Endothelial cell of umbilical vein (primary cell): Measurements from ENCODE around the gene MECP2. TPM values are rescaled to one million over a fixed set of nuclear protein-coding genes. Genes with fewer than 3 reads are reported as not detected.

Experiments
- BruUV-seq: library from RNA; stranded (reverse); fragments of 400-500 nt; replicated peaks from 2 replicates; lab custom pipeline; 2021; lab: Mats Ljungman, UMichigan
- CTCF ChIA-PET: fragments of 300-600, 350-600 bp; sonication (Branson Sonifier 250); formaldehyde crosslinking; loops from one replicate; lab custom pipeline; 2021; ENCODE audit warnings: antibody characterized with exemption, inconsistent platforms; lab: Charles Lee
- POLR2A ChIA-PET: fragments of 300-600, 350-600 bp; sonication (Branson Sonifier 250); formaldehyde crosslinking; loops from one replicate; lab custom pipeline; 2021; ENCODE audit warnings: antibody characterized with exemption, inconsistent platforms; lab: Charles Lee
- DNase-seq: peaks from one replicate; pipeline ENCODE4 v3.0.0-alpha.2; 2011; ENCODE audit warnings: low read depth, low spot score
- FAIRE-seq: peaks from 2 replicates; lab custom pipeline; 2011; peaks lifted over from hg19 to GRCh38; lab: Jason Lieb, UNC
- H2AFZ ChIP-seq: 2 replicates; pipeline ENCODE4 v1.6.0; 2012; ENCODE audit warnings: low read depth, low read length, control low read depth, inconsistent platforms
- H3K27ac ChIP-seq: 2 replicates; pipeline ENCODE4 v1.5.1; 2011; ENCODE audit warnings: low read depth, mild to moderate bottlenecking, control low read depth, low read length, moderate library complexity; ENCODE audit not compliant: insufficient read depth
- H3K27me3 ChIP-seq, 2 experiments: 2 replicates each; pipeline versions ENCODE4 v1.6.0 to v1.6.1; 2011; ENCODE audit warnings: low read length in 2 of 2, mixed read lengths in 1 of 2; ENCODE audit not compliant: control insufficient read depth in 2 of 2, insufficient read depth in 2 of 2
- H3K36me3 ChIP-seq, 2 experiments: 2 replicates in 1 of 2; 3 replicates in 1 of 2; pipeline ENCODE4 v1.5.1; 2011; ENCODE audit warnings: low read length in 2 of 2, mild to moderate bottlenecking in 1 of 2, moderate library complexity in 1 of 2; ENCODE audit not compliant: control insufficient read depth in 2 of 2, insufficient read depth in 2 of 2; ENCODE audit errors: extremely low read depth in 1 of 2
- H3K4me1 ChIP-seq: 3 replicates; pipeline ENCODE4 v1.5.1; 2011; ENCODE audit warnings: mild to moderate bottlenecking, low read length; ENCODE audit not compliant: control insufficient read depth, insufficient read depth; ENCODE audit errors: extremely low read depth
- H3K4me2 ChIP-seq: 2 replicates; pipeline ENCODE4 v1.6.1; 2011; ENCODE audit warnings: low read length, control low read depth, mixed read lengths; ENCODE audit not compliant: insufficient read depth
- H3K4me3 ChIP-seq, 3 experiments: fragments of 200-600 bp in 1 of 3; sonication (generic), shearing (Covaris generic) in 1 of 3; replicated peaks in 1 of 3; 2 replicates each; pipeline ENCODE4 v1.5.1; 2011 to 2016; ENCODE audit warnings: control low read depth in 3 of 3, low read length in 3 of 3, mild to moderate bottlenecking in 2 of 3, inconsistent platforms in 1 of 3, low read depth in 1 of 3, moderate library complexity in 1 of 3; ENCODE audit not compliant: insufficient read depth in 1 of 3
- H3K79me2 ChIP-seq: 2 replicates; pipeline ENCODE4 v1.6.0; 2012; ENCODE audit warnings: low read length, inconsistent platforms; ENCODE audit not compliant: control insufficient read depth, insufficient read depth
- H3K9ac ChIP-seq: replicated peaks from 2 replicates; pipeline ENCODE3; 2011; ENCODE audit warnings: low read length, control low read depth; ENCODE audit not compliant: insufficient read depth; ENCODE audit errors: extremely low read depth
- H3K9me1 ChIP-seq: replicated peaks from 3 replicates; pipeline ENCODE4 v1.6.0; 2011; ENCODE audit warnings: mild to moderate bottlenecking, low read length; ENCODE audit not compliant: control insufficient read depth, insufficient read depth; ENCODE audit errors: extremely low read depth
- H3K9me3 ChIP-seq: replicated peaks from 2 replicates; pipeline ENCODE4 v1.5.1; 2012; ENCODE audit warnings: low read length, inconsistent platforms; ENCODE audit not compliant: control insufficient read depth, insufficient read depth
- H4K20me1 ChIP-seq: replicated peaks from 2 replicates; pipeline ENCODE3; 2011; ENCODE audit warnings: mild to moderate bottlenecking, low read length; ENCODE audit not compliant: control insufficient read depth, insufficient read depth; ENCODE audit errors: extremely low read depth
- CTCF ChIP-seq, 2 donors: IDR thresholded peaks; 1 replicate in 1 of 2; 2 replicates in 1 of 2; pipeline ENCODE4 v1.5.1; 2011; ENCODE audit warnings: low read length in 2 of 2, mild to moderate bottlenecking in 2 of 2, moderate library complexity in 2 of 2, control low read depth in 1 of 2, inconsistent platforms in 1 of 2, low read depth in 1 of 2; ENCODE audit not compliant: insufficient read depth in 1 of 2; ENCODE audit errors: extremely low read depth in 1 of 2
- EZH2 ChIP-seq: IDR thresholded peaks from 2 replicates; pipeline ENCODE4 v1.6.1; 2012; ENCODE audit warnings: borderline replicate concordance, low read depth, mild to moderate bottlenecking, moderate library complexity, low read length, inconsistent platforms; ENCODE audit not compliant: severe bottlenecking
- FOS ChIP-seq: IDR thresholded peaks from 2 replicates; pipeline ENCODE4 v1.6.1; 2011; ENCODE audit warnings: mild to moderate bottlenecking, low read length, moderate library complexity, borderline replicate concordance; ENCODE audit not compliant: insufficient read depth
- GATA2 ChIP-seq: IDR thresholded peaks from 2 replicates; pipeline ENCODE4 v1.7.0; 2011; ENCODE audit warnings: low read depth, mild to moderate bottlenecking, moderate library complexity, mixed read lengths, low read length; ENCODE audit not compliant: insufficient read length, insufficient read depth
- MAX ChIP-seq: IDR thresholded peaks from 2 replicates; pipeline ENCODE4 v1.6.1; 2011; ENCODE audit not compliant: insufficient read depth, insufficient read length
- MYC ChIP-seq: IDR thresholded peaks from one replicate; pipeline ENCODE4 v1.6.1; 2011; ENCODE audit warnings: mild to moderate bottlenecking, low read depth, low read length
- POLR2A ChIP-seq: IDR thresholded peaks from 2 replicates; pipeline ENCODE4 v1.6.1; 2012; ENCODE audit warnings: low read depth, mild to moderate bottlenecking, control low read depth, low read length
- POLR2AphosphoS5 ChIP-seq: IDR thresholded peaks from 2 replicates; pipeline ENCODE4 v1.6.1; 2012; ENCODE audit warnings: low read depth, mild to moderate bottlenecking, control low read depth, low read length, moderate library complexity; ENCODE audit not compliant: insufficient read depth
- dilution Hi-C: fragments of 300-500 bp; cut with MboI; formaldehyde crosslinking; loops from one replicate; pipeline ENCODE4 v1.15.0; 2019; ENCODE audit warnings: low sequenced_read_pairs; ENCODE audit not compliant: extremely low pct_ligation_motif_present
- intact Hi-C: fragments of 100-400 bp; cut with micrococcal nuclease; formaldehyde crosslinking; loops from one replicate; pipeline ENCODE4 v1.10.0; 2022
- polyA plus RNA-seq, 4 experiments: library from polyadenylated mRNA; depleted of rRNA in 3 of 4; stranded (reverse) in 3 of 4; unstranded in 1 of 4; fragments of >200 nt; gene quantifications; 2 replicates each; pipeline versions ENCODE4 v1.2.1 to v1.2.3, GENCODE V29; 2011 to 2012; ENCODE audit warnings: missing spikeins in 1 of 4
- total RNA-seq: library from RNA; stranded (reverse); gene quantifications from 2 replicates; pipeline ENCODE4 v1.2.3, GENCODE V29; 2021

MECP2 gene
- total and polyA plus RNA-seq, 2 donors (not counting 3 experiments of a cell fraction or from before 2014, with no cell fraction given): 9.0 to 45.3 TPM

- Histone ChIP-seq H3K4me1 (peaks cover 2% of the 10 kb centered on the region), H4K20me1 (no peaks in the 10 kb centered on the region), H3K4me3 (no peak overlapping the region), H3K79me2 (no peaks in the 10 kb centered on the region), H3K27me3 (no peaks in the 10 kb centered on the region), H3K9ac (no peak overlapping the region), H3K9me3 (no peaks in the 10 kb centered on the region), H3K27ac (no peak overlapping the region), H3K9me1 (no peaks in the 10 kb centered on the region), H3K36me3 (peaks cover 0 to 17% of the 10 kb centered on the region in 2 experiments), H2AFZ (no peak overlapping the region), H3K4me2 (no peak overlapping the region)
- no peak for TF ChIP-seq MAX
- TF ChIP-seq GATA2: no peak
- TF ChIP-seq FOS: no peak
- TF ChIP-seq EZH2: no peak
- TF ChIP-seq POLR2AphosphoS5: no peak
- TF ChIP-seq CTCF (IDR thresholded peaks at IDR 0.05; ENCODE audit: extremely low read depth in 1 of 2, insufficient read depth in 1 of 2, low read depth in 1 of 2, low read length in 2 of 2): no peak
- no peak for TF ChIP-seq POLR2A
- TF ChIP-seq MYC: no peak
- dilution Hi-C loops: no loop called here
- ChIA-PET POLR2A (interaction anchor here (0.6 kb wide), 1 partner anchor 388 kb away, joined by 6 read pairs; no protein-coding TSS in a partner anchor), CTCF (interaction anchor here (1.4 to 4.0 kb wide), 2 partner anchors 13 to 20 kb away, joined by 5 to 16 read pairs; no protein-coding TSS in a partner anchor)
- DNase-seq (no peak), FAIRE-seq (no peak)
- intact Hi-C loops: no loop called here
- no TSS peak for BruUV-seq
Measured at GRCh38 chrX:154026136-154027021, 71.1 kb downstream of the MECP2 start.
